B cell (primary cell): ENCODE data around the gene CEP164.

Source experiments
- CTCF ChIP-seq: fragments of 200-600 bp; IDR thresholded peaks from one replicate; pipeline ENCODE4 v1.8.0; 2022; ENCODE audit warnings: antibody characterized with exemption, mild to moderate bottlenecking
- EZH2 ChIP-seq: IDR thresholded peaks from 2 replicates; pipeline ENCODE4 v1.6.1; 2012; ENCODE audit warnings: borderline replicate concordance, low read depth, mild to moderate bottlenecking, moderate library complexity, low read length; ENCODE audit not compliant: insufficient read depth, poor library complexity, severe bottlenecking

GRCh38 chr11:117303646-117304315, 23.9 kb upstream of the CEP164 start:
- no peak for TF ChIP-seq CTCF
- TF ChIP-seq EZH2, result no peak
